Heart left ventricle (tissue), 13 donors: ENCODE data around the gene FAM171A1.

Source experiments
- POLR2A ChIP-seq, 2 donors: fragments of 450-650 bp; IDR thresholded peaks; one replicate each; pipeline ENCODE4 v1.6.1; 2017; ENCODE audit warnings: antibody characterized with exemption in 2 of 2, mild to moderate bottlenecking in 2 of 2, moderate library complexity in 2 of 2
- TF ChIP-seq, protein P1 (sequence below), 12 donors: fragments of 200-600 bp; sonication (generic) in 4 of 12; IDR thresholded peaks; one replicate each; pipeline versions ENCODE4 v1.5.0 to v1.8.0; 2018 to 2022; ENCODE audit warnings: antibody characterized with exemption in 12 of 12, mild to moderate bottlenecking in 5 of 12
- donor health status: ischemic (EF 13 %, LVEDD 7.1; RV severe dilation, severe dysfunction).
- donor health status: DM: no; HTN: yes; CAD: no.
- donor health status: DM: no; HTN: no; CAD: no.
- donor health status: ischemic (EF 25% LVEDD 6.9; RV normal size, moderate dysfunction).
- donor health status: ischemic (EF 25% LVEDD 5.7; RV mildly dilated, moderate dysfunction).
- donor health status: ischemic (EF 35%, LVEDD 5.7; RV mildly dilated, moderate dysfunction).
- donor health status: nonischemic (EF 11% LVEDD 7.7; RV severe dilation, severe dysfunction).
- donor health status: DM: yes; HTN: yes; CAD: no.
- donor health status: PGD.
- donor health status: ischemic (EF 29% LVEDD 5.4; RV normal size, mild dysfunction).
- donor health status: nonischemic (EF 23%, LVEDD 6.1; RV moderate dilation, normal function).

DNA sequence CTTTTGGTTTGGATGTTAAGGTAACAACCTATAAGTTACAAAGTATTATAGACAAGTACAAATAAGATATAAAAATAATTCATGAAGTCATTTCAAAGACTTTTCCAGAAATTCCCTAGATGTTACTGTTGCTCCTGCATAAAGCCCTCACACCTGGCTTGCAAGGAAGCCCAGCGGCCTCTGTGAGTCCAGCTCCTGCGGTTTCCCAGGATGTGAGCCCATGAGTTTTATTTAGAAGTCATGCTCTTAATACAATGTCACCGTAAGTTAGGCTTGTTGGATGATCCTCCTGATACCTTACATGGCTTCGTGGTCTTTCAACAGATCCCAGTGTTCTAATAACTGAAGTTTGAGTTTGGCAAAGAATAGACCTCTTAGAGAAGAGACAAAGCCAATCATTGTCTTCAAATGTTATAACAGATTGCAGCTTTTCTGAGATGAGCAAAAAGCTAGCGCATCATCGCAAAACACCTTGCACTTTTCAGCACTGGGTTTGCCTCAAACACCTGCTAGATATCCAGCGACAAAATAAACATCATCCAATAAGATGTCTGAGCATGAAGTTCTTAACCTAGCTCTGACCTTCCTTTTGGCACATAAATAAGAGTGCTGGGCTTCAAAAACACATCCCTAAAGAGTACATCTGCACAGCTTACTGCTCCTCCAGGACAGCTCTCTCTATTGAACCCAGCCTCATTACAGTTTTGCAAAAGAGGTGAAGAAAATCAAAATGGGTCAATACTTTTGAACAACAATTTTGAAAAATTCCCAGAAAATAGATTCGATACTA, 3.6 kb downstream of the FAM171A1 start:
- no peak for TF ChIP-seq POLR2A (IDR thresholded peaks at IDR 0.05)
- TF ChIP-seq, protein P1, sequence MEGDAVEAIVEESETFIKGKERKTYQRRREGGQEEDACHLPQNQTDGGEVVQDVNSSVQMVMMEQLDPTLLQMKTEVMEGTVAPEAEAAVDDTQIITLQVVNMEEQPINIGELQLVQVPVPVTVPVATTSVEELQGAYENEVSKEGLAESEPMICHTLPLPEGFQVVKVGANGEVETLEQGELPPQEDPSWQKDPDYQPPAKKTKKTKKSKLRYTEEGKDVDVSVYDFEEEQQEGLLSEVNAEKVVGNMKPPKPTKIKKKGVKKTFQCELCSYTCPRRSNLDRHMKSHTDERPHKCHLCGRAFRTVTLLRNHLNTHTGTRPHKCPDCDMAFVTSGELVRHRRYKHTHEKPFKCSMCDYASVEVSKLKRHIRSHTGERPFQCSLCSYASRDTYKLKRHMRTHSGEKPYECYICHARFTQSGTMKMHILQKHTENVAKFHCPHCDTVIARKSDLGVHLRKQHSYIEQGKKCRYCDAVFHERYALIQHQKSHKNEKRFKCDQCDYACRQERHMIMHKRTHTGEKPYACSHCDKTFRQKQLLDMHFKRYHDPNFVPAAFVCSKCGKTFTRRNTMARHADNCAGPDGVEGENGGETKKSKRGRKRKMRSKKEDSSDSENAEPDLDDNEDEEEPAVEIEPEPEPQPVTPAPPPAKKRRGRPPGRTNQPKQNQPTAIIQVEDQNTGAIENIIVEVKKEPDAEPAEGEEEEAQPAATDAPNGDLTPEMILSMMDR (IDR thresholded peaks at IDR 0.05): no peak
